CD4-positive, alpha-beta T cell (primary cell): ENCODE data around the gene TACR1. TPM values are rescaled to one million over a fixed set of nuclear protein-coding genes. Genes with fewer than 3 reads are reported as not detected.

Source experiments
- ATAC-seq: fragments of 200-7000 bp; cut with Tn5 transposase; one replicate; pipeline ENCODE4 v1.10.0; 2022; ENCODE audit warnings: mild to moderate bottlenecking; ENCODE audit not compliant: poor library complexity
- CTCF ChIA-PET: fragments of 350-600 bp; sonication (Branson Sonifier 250); formaldehyde crosslinking; loops from one replicate; lab custom pipeline; 2021; ENCODE audit warnings: antibody characterized with exemption, inconsistent platforms; lab: Charles Lee
- POLR2A ChIA-PET: fragments of 350-600 bp; sonication (Branson Sonifier 250); formaldehyde crosslinking; loops from one replicate; lab custom pipeline; 2021; ENCODE audit warnings: antibody characterized with exemption, inconsistent platforms; lab: Charles Lee
- DNase-seq, 14 experiments: peaks; one replicate each; pipeline ENCODE4 v3.0.0-alpha.2; 2013 to 2020; ENCODE audit warnings: mixed read lengths in 2 of 14
- H3K27ac ChIP-seq, 2 donors: one replicate each; pipeline versions ENCODE4 v1.5.1 to v1.7.0; 2013; ENCODE audit warnings: low read length in 2 of 2, low read depth in 1 of 2, mild to moderate bottlenecking in 1 of 2
- H3K27me3 ChIP-seq, 2 experiments: 1 replicate in 1 of 2; 2 replicates in 1 of 2; pipeline versions ENCODE4 v1.6.1 to v1.7.0; 2013; ENCODE audit warnings: low read length in 2 of 2, control low read depth in 1 of 2, mild to moderate bottlenecking in 1 of 2, moderate library complexity in 1 of 2; ENCODE audit not compliant: insufficient read depth in 2 of 2, control insufficient read depth in 1 of 2
- H3K36me3 ChIP-seq: one replicate; pipeline ENCODE4 v1.6.1; 2013; ENCODE audit warnings: low read length, control low read depth; ENCODE audit not compliant: insufficient read depth
- H3K4me1 ChIP-seq: one replicate; pipeline ENCODE4 v1.6.1; 2013; ENCODE audit warnings: low read length, control low read depth; ENCODE audit not compliant: insufficient read depth
- H3K4me3 ChIP-seq: one replicate; pipeline ENCODE4 v1.5.1; 2013; ENCODE audit warnings: mild to moderate bottlenecking, low read length, moderate library complexity
- H3K9me3 ChIP-seq, 2 experiments: 1 replicate in 1 of 2; 2 replicates in 1 of 2; pipeline versions ENCODE4 v1.6.1 to v1.7.0; 2013; ENCODE audit warnings: low read length in 2 of 2, mild to moderate bottlenecking in 2 of 2, control low read depth in 1 of 2, moderate library complexity in 1 of 2; ENCODE audit not compliant: control insufficient read depth in 1 of 2, insufficient read depth in 1 of 2
- H3K27ac Mint-ChIP-seq: one replicate; pipeline ENCODE4 v1.8.0; 2020; ENCODE audit warnings: mixed read lengths
- H3K27me3 Mint-ChIP-seq: one replicate; pipeline ENCODE4 v1.8.0; 2021; ENCODE audit warnings: mixed read lengths
- H3K36me3 Mint-ChIP-seq: one replicate; pipeline ENCODE4 v1.8.0; 2021; ENCODE audit warnings: low read depth, mixed read lengths
- H3K4me1 Mint-ChIP-seq: one replicate; pipeline ENCODE4 v1.8.0; 2021; ENCODE audit warnings: low read depth, mixed read lengths
- H3K4me3 Mint-ChIP-seq: one replicate; pipeline ENCODE4 v1.8.0; 2020; ENCODE audit warnings: mild to moderate bottlenecking, mixed read lengths
- H3K9me3 Mint-ChIP-seq: one replicate; pipeline ENCODE4 v1.8.0; 2020; ENCODE audit warnings: mixed read lengths
- CTCF ChIP-seq: fragments of 200-600 bp; IDR thresholded peaks from one replicate; pipeline ENCODE4 v1.8.0; 2022; ENCODE audit warnings: antibody characterized with exemption, mild to moderate bottlenecking
- intact Hi-C, 2 experiments: fragments of 100-400 bp; cut with DNase I in 1 of 2; cut with micrococcal nuclease in 1 of 2; formaldehyde crosslinking; loops; one replicate each; pipeline versions ENCODE4 v1.15.1 to v1.9.0; 2023 to 2025; cut with DNase I, micrococcal nuclease
- total RNA-seq, 174 experiments: library from RNA in 2 of 174; stranded (reverse) in 2 of 174; gene quantifications; one replicate each; pipeline ENCODE4 v1.2.3 and lab custom pipeline; 2021 to 2026

The TACR1 gene
- total RNA-seq, 2 experiments from 2014 or later = 0.14 TPM; not detected in 1

- intact Hi-C loops = no loop called here
- Mint-ChIP-seq H3K36me3 (no peaks in the 10 kb centered on the region), H3K27me3 (peaks cover 6% of the 10 kb centered on the region), H3K4me3 (no peak overlapping the region), H3K9me3 (no peaks in the 10 kb centered on the region), H3K4me1 (no peaks in the 10 kb centered on the region), H3K27ac (no peak overlapping the region)
- Histone ChIP-seq H3K4me1 (no peaks in the 10 kb centered on the region), H3K9me3 (no peaks in the 10 kb centered on the region), H3K27ac (no peak overlapping the region), H3K27me3 (no peaks in the 10 kb centered on the region), H3K4me3 (no peak overlapping the region), H3K36me3 (no peaks in the 10 kb centered on the region)
- no peak for ATAC-seq
- no peak for TF ChIP-seq CTCF
- CTCF ChIA-PET = no interaction called here
- no peak for DNase-seq
- POLR2A ChIA-PET = no interaction called here
These were observed 143.3 kb downstream of the TACR1 start for GRCh38 chr2:75055820-75056675.

- ATAC-seq = no peak
- Mint-ChIP-seq H3K27ac (no peak overlapping the region), H3K36me3 (no peaks in the 10 kb centered on the region), H3K4me3 (no peak overlapping the region), H3K27me3 (peaks cover under 1% of the 10 kb centered on the region), H3K4me1 (no peaks in the 10 kb centered on the region), H3K9me3 (no peaks in the 10 kb centered on the region)
- Histone ChIP-seq H3K27me3 (no peaks in the 10 kb centered on the region), H3K4me3 (no peak overlapping the region), H3K4me1 (no peaks in the 10 kb centered on the region), H3K36me3 (no peaks in the 10 kb centered on the region), H3K9me3 (no peaks in the 10 kb centered on the region), H3K27ac (no peak overlapping the region)
- ChIA-PET POLR2A (no interaction called here), CTCF (no interaction called here)
- intact Hi-C loops = no loop called here
- no peak for TF ChIP-seq CTCF
- no peak for DNase-seq
These were observed 144.0 kb downstream of the TACR1 start for GRCh38 chr2:75055142-75055819.

GRCh38 chr2:75054296-75054695 is 145.0 kb downstream of the TACR1 start:
- no peaks in the 10 kb centered on the region for H3K9me3 Mint-ChIP-seq
- H3K27me3 ChIP-seq = no peaks in the 10 kb centered on the region
- no peaks in the 10 kb centered on the region for H3K27me3 Mint-ChIP-seq
- intact Hi-C loops = no loop called here
- CTCF ChIA-PET = no interaction called here
- H3K4me3 Mint-ChIP-seq = no peak overlapping the region
- ATAC-seq (no peak), DNase-seq (no peak)
- no peaks in the 10 kb centered on the region for H3K36me3 Mint-ChIP-seq
- no peak for TF ChIP-seq CTCF
- H3K36me3 ChIP-seq = no peaks in the 10 kb centered on the region
- no peaks in the 10 kb centered on the region for H3K4me1 ChIP-seq
- H3K4me3 ChIP-seq = no peak overlapping the region
- no peak overlapping the region for H3K27ac Mint-ChIP-seq
- no peak overlapping the region for H3K27ac ChIP-seq
- H3K9me3 ChIP-seq = no peaks in the 10 kb centered on the region
- H3K4me1 Mint-ChIP-seq = no peaks in the 10 kb centered on the region
- POLR2A ChIA-PET = no interaction called here
